Amygdala (tissue), 56 donors: ENCODE data around the gene ANAPC15.
"Not testable (repeated sequence)": the region's sequence is repeated elsewhere in the genome, so short reads cannot be mapped to it uniquely, and the experiment has no call there.

Source experiments
- DNase-seq, 56 donors: peaks; one replicate each; lab custom pipeline; 2025; lab: John Stamatoyannopoulos, UW

The ANAPC15 gene

GRCh38 chr11:72112143-72112977 lies at the start of gene ANAPC15:
Gene ANAPC15 (minus strand): TSS chr11:72112695. CDS start chr11:72111276, 1,419 bp downstream.
- peak; percentile 72 to 99 (median 97) for DNase-seq

GRCh38 chr11:72160319-72160718 lies 47.8 kb upstream of the ANAPC15 start:
- DNase-seq, result no peak

- DNase-seq, result no peak
Measured at GRCh38 chr11:72157131-72157530, 44.6 kb upstream of the ANAPC15 start.

- no peak for DNase-seq
Measured at GRCh38 chr11:72155751-72156150, 43.3 kb upstream of the ANAPC15 start.

DNA sequence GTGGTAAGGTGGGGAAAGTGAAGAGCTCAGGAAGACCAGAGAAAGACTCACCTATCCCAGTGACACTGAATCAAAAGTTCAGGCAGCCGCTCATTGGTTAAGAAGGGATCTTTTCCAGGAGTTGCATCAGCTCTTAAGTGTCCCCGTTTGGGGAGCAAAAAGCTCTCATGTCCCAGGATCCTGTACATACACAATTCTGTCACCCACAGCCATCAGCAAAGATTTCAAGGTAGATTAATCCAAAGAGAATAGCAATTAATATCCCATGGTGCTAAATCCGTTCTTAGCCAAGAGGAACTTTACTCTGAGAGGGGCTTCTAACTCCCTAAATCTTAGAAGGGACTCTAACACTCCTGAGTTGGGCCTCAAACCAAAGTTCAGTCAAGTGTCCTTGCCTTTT lies 42.3 kb upstream of the ANAPC15 start:
- DNase-seq, result no peak

- not testable (repeated sequence) for DNase-seq
Measured at GRCh38 chr11:72153874-72154273, 41.4 kb upstream of the ANAPC15 start.

- no peak for DNase-seq
Measured at GRCh38 chr11:72150882-72151281, 38.4 kb upstream of the ANAPC15 start.

DNA sequence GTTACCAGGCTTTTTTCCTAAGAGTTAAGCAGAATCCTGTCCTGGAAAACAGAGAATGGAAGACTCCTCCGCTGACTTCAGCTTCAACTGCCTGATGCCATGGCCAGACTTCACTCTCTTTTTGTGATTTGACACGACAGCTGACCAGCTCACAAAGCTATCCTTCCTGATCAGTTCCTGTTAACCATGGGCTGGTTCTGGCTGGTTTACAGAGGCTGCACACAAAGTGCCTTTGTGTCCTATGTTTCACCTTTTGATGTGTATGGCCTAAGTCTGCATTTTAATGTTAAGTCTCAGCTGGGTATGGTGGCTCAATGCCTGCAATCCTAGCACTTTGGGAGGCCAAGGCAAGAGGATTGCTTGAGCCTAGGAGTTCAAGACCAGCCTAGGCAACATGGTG lies 34.1 kb upstream of the ANAPC15 start:
- DNase-seq, result no peak

DNA sequence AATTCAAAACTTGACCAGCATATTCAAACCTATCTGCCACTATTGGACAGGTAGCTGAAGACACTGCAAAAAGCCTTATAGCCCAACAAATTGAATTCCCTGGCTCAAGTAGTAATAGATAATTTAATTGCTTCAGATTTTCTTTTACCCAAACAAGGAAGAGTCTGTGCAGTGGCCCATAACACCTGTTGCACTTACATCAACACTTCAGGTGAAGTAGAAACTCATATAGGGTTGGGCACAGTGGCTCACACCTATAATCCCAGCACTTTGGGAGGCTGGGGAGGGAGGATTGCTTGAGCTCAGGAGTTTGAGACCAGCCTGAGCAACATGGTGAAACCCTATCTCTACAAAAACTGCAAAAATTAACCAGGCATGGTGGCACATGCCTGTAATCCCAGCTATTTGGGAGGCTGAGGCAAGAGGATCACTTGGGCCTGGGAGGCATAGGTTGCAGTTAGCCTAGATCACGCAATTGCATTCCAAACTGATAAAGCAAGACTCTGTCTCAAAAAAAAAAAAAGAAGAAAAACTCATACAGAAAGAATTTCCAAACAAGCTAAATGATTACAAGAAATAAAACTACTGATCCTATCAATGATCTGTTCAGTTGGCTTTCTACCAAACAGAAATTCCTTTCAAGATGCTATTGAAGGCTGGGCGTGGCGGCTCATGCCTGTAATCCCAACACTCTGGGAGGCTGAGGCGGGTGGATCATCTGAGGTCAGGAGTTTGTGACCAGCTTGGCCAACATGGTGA lies 32.5 kb upstream of the ANAPC15 start:
- DNase-seq, result no peak

- DNase-seq, result not testable (repeated sequence)
Measured at GRCh38 chr11:72142543-72142942, 30.0 kb upstream of the ANAPC15 start.

- DNase-seq, result not testable (repeated sequence)
Measured at GRCh38 chr11:72142086-72142485, 29.6 kb upstream of the ANAPC15 start.

- no peak for DNase-seq
Measured at GRCh38 chr11:72141066-72141465, 28.6 kb upstream of the ANAPC15 start.

DNA sequence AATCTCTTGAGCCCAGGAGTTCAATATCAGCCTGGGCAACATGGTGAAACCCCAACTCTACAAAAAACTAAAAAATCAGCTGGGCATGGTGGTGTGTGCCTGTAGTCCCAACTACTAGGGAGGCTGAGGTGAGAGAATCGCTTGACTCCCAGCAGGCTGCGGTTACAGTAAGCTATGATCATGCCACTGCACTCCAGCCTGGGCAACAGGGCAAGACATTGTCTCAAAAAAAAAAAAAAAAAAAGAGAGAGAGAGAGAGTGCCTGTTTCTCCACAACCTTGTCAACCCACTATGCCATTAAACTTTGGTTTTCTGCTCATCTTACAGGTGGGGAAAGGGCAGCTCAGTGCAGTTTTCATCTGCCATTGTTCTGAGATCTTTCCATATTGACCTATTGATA lies 28.2 kb upstream of the ANAPC15 start:
- DNase-seq, result no peak

- DNase-seq, result no peak
Measured at GRCh38 chr11:72139500-72139899, 27.0 kb upstream of the ANAPC15 start.

DNA sequence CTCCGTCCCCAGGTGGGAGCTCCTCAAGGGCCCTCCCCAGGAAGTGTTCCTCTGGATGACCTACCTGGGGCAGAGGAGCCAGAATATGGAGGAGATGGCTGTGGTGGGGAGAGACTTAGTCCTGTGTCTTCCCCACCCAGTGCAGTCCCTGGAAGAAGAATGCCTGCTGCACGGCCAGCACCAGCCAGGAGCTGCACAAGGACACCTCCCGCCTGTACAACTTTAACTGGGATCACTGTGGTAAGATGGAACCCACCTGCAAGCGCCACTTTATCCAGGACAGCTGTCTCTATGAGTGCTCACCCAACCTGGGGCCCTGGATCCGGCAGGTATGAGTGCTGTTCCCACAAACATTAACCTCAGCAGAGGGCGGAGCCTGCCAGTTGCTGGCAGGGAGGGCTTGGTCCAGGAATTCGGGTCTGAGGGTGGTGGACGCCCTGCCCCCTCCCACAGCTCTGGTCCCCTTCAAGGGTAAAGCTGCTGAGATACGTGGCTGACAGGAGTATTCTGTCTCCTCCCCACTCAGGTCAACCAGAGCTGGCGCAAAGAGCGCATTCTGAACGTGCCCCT lies 26.4 kb upstream of the ANAPC15 start:
- no peak for DNase-seq

DNA sequence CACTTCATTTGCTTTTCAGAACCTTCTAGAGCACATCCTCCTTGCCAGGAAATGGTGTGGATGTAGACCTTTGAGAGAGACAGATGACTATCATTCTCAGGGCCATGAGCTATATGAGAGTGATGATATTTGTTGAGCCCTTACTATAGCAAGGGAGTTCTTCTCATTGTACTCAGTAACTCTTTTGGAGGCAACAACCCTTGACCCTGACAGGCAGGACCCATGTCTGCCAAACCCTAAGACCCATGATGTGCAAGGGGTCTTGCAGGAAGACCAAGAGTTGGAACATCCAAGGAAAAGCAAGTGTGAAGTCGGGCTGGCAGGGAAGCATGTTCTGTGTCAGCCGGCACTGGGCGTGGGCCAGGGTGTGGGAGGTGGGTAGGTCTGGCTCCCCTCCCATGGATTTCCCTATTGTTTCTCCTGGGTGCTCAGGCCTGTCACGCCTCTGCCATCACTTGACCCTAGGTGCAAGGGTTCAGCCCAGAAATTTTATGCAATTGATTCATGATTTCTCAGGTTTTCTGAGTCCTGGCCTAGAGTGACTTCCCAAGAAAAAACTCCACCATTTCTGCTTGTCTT lies 24.3 kb upstream of the ANAPC15 start:
- DNase-seq, result no peak

DNA sequence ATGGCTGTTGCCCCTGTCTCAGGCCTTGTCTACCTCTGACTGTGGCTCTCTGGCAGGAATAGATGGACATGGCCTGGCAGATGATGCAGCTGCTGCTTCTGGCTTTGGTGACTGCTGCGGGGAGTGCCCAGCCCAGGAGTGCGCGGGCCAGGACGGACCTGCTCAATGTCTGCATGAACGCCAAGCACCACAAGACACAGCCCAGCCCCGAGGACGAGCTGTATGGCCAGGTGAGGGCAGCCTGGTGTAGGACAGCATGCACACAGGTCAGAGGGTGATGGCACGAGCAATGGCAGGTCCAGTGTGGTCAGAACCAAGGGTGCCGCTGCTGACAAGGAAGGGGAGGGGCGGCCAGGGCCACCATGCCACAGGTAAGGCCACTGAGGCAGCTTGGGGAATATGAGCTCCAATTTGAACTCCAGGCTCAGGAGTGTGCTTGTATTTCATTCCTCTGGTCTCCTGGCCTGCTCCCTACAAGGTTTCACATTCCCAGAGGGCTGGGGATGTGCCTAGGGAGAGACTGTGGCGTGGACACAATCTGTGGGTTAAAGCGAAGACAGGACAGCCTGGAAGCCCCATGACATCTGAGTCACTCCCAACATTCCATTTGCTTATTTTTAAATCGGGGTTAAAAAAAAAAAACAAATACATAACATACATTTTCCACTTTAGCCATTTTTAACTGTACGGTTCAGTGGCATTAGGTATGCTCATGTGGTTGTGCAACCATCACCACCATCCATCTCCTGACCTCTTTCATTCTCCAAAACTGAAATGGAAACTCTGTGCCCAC lies 23.6 kb upstream of the ANAPC15 start:
- no peak for DNase-seq

DNA sequence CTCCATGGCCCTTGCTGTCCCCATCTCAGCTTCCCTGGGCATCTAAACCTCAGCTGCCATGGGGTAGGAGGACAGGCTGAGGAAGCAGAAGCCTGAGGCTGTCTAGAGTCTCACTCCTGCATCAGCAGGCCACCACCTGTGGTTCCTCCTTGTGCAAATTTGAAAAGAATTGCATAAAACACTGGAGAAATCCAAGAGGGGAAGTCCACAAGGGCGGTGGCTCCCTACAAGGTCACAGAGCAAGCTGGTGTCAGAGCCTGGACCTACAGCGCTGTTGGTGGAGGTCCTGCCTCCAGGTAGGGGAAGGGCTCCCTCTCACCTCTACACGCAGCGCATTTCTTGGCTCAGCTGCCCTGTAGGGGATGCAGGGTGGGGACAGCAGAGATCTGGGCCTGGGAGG lies 23.0 kb upstream of the ANAPC15 start, which contains the start of gene FOLR3:
Gene FOLR3 (plus strand): TSS at position 253 of the 400 bp plus-strand sequence. CDS start 228 bp downstream, outside the sequence.
- DNase-seq, result not testable (repeated sequence)

DNA sequence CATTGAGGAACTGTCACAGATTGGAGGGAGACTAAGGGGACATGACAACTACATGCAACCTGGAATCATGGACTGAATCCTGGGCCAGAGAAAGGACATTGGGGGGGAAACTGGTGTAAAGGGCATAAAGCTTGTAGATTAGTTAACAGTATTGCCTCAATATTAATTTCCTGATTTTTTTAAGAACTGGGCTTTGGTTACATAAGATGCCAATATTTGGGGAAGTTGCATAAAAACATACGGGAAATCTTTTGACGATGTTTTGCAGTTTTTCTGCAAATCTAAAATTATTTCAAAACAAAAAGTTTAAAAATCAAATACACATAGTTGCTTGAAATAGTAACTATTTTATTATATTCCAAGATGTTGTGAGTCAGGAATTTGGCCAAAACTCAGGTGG lies 20.2 kb upstream of the ANAPC15 start:
- no peak for DNase-seq

DNA sequence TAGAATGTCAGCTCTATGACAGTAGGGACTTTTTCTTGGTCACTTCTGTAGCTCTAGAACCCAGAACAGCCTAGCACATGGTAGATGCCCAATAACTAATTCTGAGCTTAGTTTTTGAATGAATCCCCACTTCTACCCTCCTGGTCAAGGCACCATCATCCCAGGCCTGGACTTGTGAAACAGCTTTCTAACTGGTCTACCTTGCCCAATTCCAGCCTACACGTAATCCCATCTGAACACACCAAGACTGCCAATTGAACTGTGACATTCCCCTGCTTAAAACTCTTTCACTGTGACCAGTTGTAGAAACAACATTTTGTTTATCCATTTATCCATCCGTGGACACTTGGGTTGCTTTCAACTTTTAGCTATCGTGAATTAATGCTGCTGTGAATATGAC lies 16.9 kb upstream of the ANAPC15 start:
- no peak for DNase-seq
